H9 (cell line): ENCODE results near the gene ABR. TPM values are rescaled to one million over a fixed set of nuclear protein-coding genes. Genes with fewer than 3 reads are reported as not detected.

Experiments used
- DNase-seq: peaks from one replicate; pipeline ENCODE4 v3.0.0-alpha.2; 2017
- H2AFZ ChIP-seq: one replicate; pipeline ENCODE4 v1.6.1; 2013; ENCODE audit warnings: mild to moderate bottlenecking, low read length, control low read depth, moderate library complexity
- H2AK5ac ChIP-seq: 2 replicates; pipeline ENCODE4 v1.6.1; 2013; ENCODE audit warnings: low read length, control low read depth, mixed read lengths; ENCODE audit not compliant: insufficient read length
- H2BK120ac ChIP-seq: one replicate; pipeline ENCODE4 v1.6.1; 2013; ENCODE audit warnings: low read depth, mild to moderate bottlenecking, low read length, control low read depth, inconsistent platforms; ENCODE audit not compliant: poor library complexity, severe bottlenecking
- H2BK12ac ChIP-seq: 2 replicates; pipeline ENCODE4 v1.6.1; 2013; ENCODE audit warnings: low read length, control low read depth, mixed read lengths, low read depth; ENCODE audit not compliant: insufficient read length
- H2BK15ac ChIP-seq: 2 replicates; pipeline ENCODE4 v1.6.1; 2013; ENCODE audit warnings: low read depth, low read length, control low read depth
- H2BK20ac ChIP-seq: one replicate; pipeline ENCODE4 v1.6.1; 2013; ENCODE audit warnings: low read depth, mild to moderate bottlenecking, low read length, control low read depth, inconsistent platforms; ENCODE audit not compliant: poor library complexity, severe bottlenecking
- H2BK5ac ChIP-seq: 2 replicates; pipeline ENCODE4 v1.6.1; 2013; ENCODE audit warnings: low read length, control low read depth, mixed read lengths; ENCODE audit not compliant: insufficient read length
- H3K14ac ChIP-seq: 2 replicates; pipeline ENCODE4 v1.6.1; 2013; ENCODE audit warnings: low read length, control low read depth; ENCODE audit not compliant: insufficient read depth
- H3K18ac ChIP-seq: 2 replicates; pipeline ENCODE4 v1.6.1; 2013; ENCODE audit warnings: low read depth, mild to moderate bottlenecking, mixed read lengths, low read length, control low read depth; ENCODE audit not compliant: insufficient read length
- H3K23ac ChIP-seq: 2 replicates; pipeline ENCODE4 v1.6.1; 2013; ENCODE audit warnings: low read length, control low read depth, mixed read lengths, low read depth; ENCODE audit not compliant: insufficient read length
- H3K23me2 ChIP-seq: 2 replicates; pipeline ENCODE4 v1.6.1; 2013; ENCODE audit warnings: low read depth, mild to moderate bottlenecking, mixed read lengths, low read length, control low read depth; ENCODE audit not compliant: insufficient read length, poor library complexity, severe bottlenecking
- H3K27ac ChIP-seq: 2 replicates; pipeline ENCODE4 v1.5.1; 2013; ENCODE audit warnings: low read length, control low read depth, mixed read lengths, low read depth; ENCODE audit not compliant: insufficient read length
- H3K27me3 ChIP-seq: 2 replicates; pipeline ENCODE4 v1.6.1; 2013; ENCODE audit warnings: low read length, control low read depth, inconsistent platforms; ENCODE audit not compliant: insufficient read depth
- H3K4ac ChIP-seq: 2 replicates; pipeline ENCODE4 v1.6.1; 2013; ENCODE audit warnings: low read depth, mild to moderate bottlenecking, control low read depth, inconsistent platforms, low read length, moderate library complexity
- H3K4me1 ChIP-seq: 2 replicates; pipeline ENCODE4 v1.6.1; 2013; ENCODE audit warnings: low read length, control low read depth, inconsistent platforms; ENCODE audit not compliant: insufficient read depth
- H3K4me2 ChIP-seq: 2 replicates; pipeline ENCODE4 v1.6.1; 2013; ENCODE audit warnings: low read length, control low read depth, mixed read lengths; ENCODE audit not compliant: insufficient read length, insufficient read depth
- H3K56ac ChIP-seq: 2 replicates; pipeline ENCODE4 v1.6.1; 2013; ENCODE audit warnings: low read depth, mild to moderate bottlenecking, mixed read lengths, low read length, control low read depth; ENCODE audit not compliant: insufficient read length
- H3K79me1 ChIP-seq: 2 replicates; pipeline ENCODE4 v1.6.1; 2013; ENCODE audit warnings: low read depth, mild to moderate bottlenecking, moderate library complexity, low read length, control low read depth, inconsistent platforms; ENCODE audit not compliant: insufficient read depth, poor library complexity, severe bottlenecking
- H3K79me2 ChIP-seq: 2 replicates; pipeline ENCODE4 v1.6.1; 2013; ENCODE audit warnings: low read length, control low read depth, inconsistent platforms; ENCODE audit not compliant: insufficient read depth
- H3K9ac ChIP-seq: 2 replicates; pipeline ENCODE4 v1.6.1; 2013; ENCODE audit warnings: low read length, control low read depth, mixed read lengths; ENCODE audit not compliant: insufficient read length; ENCODE audit errors: extremely low read depth
- H3K9me3 ChIP-seq: one replicate; pipeline ENCODE4 v1.6.1; 2013; ENCODE audit warnings: low read depth, low read length, inconsistent platforms; ENCODE audit not compliant: control insufficient read depth
- H3T11ph ChIP-seq: one replicate; pipeline ENCODE4 v1.6.1; 2013; ENCODE audit warnings: mild to moderate bottlenecking, low read length, control low read depth, inconsistent platforms
- H4K20me1 ChIP-seq: one replicate; pipeline ENCODE4 v1.6.1; 2013; ENCODE audit not compliant: control insufficient read depth, insufficient read length, insufficient read depth
- H4K5ac ChIP-seq: 2 replicates; pipeline ENCODE4 v1.6.1; 2013; ENCODE audit warnings: low read depth, mild to moderate bottlenecking, mixed read lengths, low read length, control low read depth; ENCODE audit not compliant: insufficient read length
- H4K8ac ChIP-seq: replicated peaks from 2 replicates; pipeline ENCODE4 v1.6.1; 2013; ENCODE audit warnings: low read length, control low read depth, mixed read lengths, low read depth; ENCODE audit not compliant: insufficient read length
- H4K91ac ChIP-seq: 2 replicates; pipeline ENCODE4 v1.6.1; 2013; ENCODE audit warnings: low read depth, mild to moderate bottlenecking, moderate library complexity, mixed read lengths, low read length, control low read depth; ENCODE audit not compliant: insufficient read length
- H3K27ac Mint-ChIP-seq, 3 experiments: 2 replicates in 2 of 3; 3 replicates in 1 of 3; pipeline ENCODE4 v1.8.0; 2020 to 2021; ENCODE audit warnings: mixed read lengths in 3 of 3, mild to moderate bottlenecking in 1 of 3, moderate library complexity in 1 of 3
- H3K27me3 Mint-ChIP-seq: 2 replicates; pipeline ENCODE4 v1.8.0; 2021; ENCODE audit warnings: low read depth, mild to moderate bottlenecking, moderate library complexity, mixed read lengths
- H3K36me3 Mint-ChIP-seq, 3 experiments: 2 replicates in 2 of 3; 3 replicates in 1 of 3; pipeline ENCODE4 v1.8.0; 2020 to 2021; ENCODE audit warnings: low read depth in 3 of 3, mixed read lengths in 3 of 3; ENCODE audit not compliant: insufficient read depth in 1 of 3
- H3K4me1 Mint-ChIP-seq, 2 experiments: 2 replicates each; pipeline ENCODE4 v1.8.0; 2020; ENCODE audit warnings: mixed read lengths in 2 of 2
- H3K4me3 Mint-ChIP-seq, 2 experiments: 2 replicates in 1 of 2; 3 replicates in 1 of 2; pipeline ENCODE4 v1.8.0; 2020 to 2021; ENCODE audit warnings: mild to moderate bottlenecking in 2 of 2, mixed read lengths in 2 of 2, moderate library complexity in 1 of 2
- H3K9me3 Mint-ChIP-seq, 2 experiments: 2 replicates in 1 of 2; 3 replicates in 1 of 2; pipeline ENCODE4 v1.8.0; 2020; ENCODE audit warnings: mild to moderate bottlenecking in 2 of 2, mixed read lengths in 2 of 2, moderate library complexity in 1 of 2
- WGBS: extraction: QIAGEN DNeasy Blood & Tissue Kit; methylation state at CpG from one replicate; pipeline ENCODE4 v1.1.7; 2013; ENCODE audit warnings: missing lambda C conversion rate, low lambda C conversion rate, mixed read lengths; ENCODE audit not compliant: insufficient read length; ENCODE audit errors: extremely low coverage; 5-methylcytosine and 5-hydroxymethylcytosine counted together
- total RNA-seq: library from RNA; stranded (reverse); gene quantifications from 2 replicates; pipeline ENCODE4 v1.2.1, GENCODE V29; 2021
- TF ChIP-seq, protein P1 (sequence below): fragments of 200-600 bp; sonication (generic); conservative IDR thresholded peaks from 3 replicates; pipeline ENCODE4 v1.8.0; 2021; ENCODE audit warnings: antibody characterized with exemption, mild to moderate bottlenecking

Gene ABR
- total RNA-seq, 1 experiment from 2014 or later = 34.7 TPM

DNA sequence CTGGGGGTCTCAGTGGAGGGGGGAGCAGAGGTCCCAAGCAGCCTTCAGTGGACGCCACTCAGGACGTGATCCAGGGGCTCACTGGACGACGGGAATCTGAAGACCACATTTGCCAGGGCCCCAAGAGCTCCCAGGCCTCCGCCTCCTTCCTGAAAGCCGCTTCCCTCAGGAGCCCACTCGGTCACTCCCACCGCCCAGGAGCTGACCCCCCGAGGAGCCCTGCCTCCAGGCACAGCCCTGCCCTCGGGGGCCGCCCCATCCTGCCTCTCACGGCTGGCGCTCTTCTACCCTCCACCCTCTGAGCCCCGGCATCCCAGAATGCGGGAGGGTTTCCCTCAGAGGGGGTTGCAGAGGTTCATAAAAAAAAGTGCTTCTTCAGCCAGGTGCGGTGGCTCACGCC is 158.6 kb downstream of the ABR start:
- no peak overlapping the region for H3K4me2 ChIP-seq
- Mint-ChIP-seq H3K36me3 (no peaks in the 10 kb centered on the region), H3K4me1 (0 out of 4 replicates have a peak, but pooled peaks cover 0 to 3% of the 10 kb centered on the region in 2 experiments), H3K27ac (no peak overlapping the region), H3K4me3 (no peak overlapping the region), H3K27me3 (no peaks in the 10 kb centered on the region), H3K9me3 (no peaks in the 10 kb centered on the region)
- no peak overlapping the region for H4K91ac ChIP-seq
- H3K14ac ChIP-seq = peak overlapping the region; percentile 44; the same call in 1 of the 2 replicates
- H2BK12ac ChIP-seq = no peak overlapping the region
- H3K23me2 ChIP-seq = no peaks in the 10 kb centered on the region
- H4K8ac ChIP-seq = no peak overlapping the region
- no peak overlapping the region for H3K23ac ChIP-seq
- no peak overlapping the region for H2BK20ac ChIP-seq
- H3K79me2 ChIP-seq = no peaks in the 10 kb centered on the region
- no peak overlapping the region for H3K4ac ChIP-seq
- H3K18ac ChIP-seq = no peak overlapping the region
- no peak overlapping the region for H3K27ac ChIP-seq
- no peak overlapping the region for H2AFZ ChIP-seq
- no peak overlapping the region for H4K5ac ChIP-seq
- H2BK120ac ChIP-seq = no peak overlapping the region
- H3K56ac ChIP-seq = no peak overlapping the region
- no CpG with 5 or more reads among the region's 17 CpGs for WGBS
- H3K4me1 ChIP-seq = no peaks in the 10 kb centered on the region
- no peaks in the 10 kb centered on the region for H3K9me3 ChIP-seq
- H3K9ac ChIP-seq = no peak overlapping the region
- no peaks in the 10 kb centered on the region for H4K20me1 ChIP-seq
- H2AK5ac ChIP-seq = no peak overlapping the region
- no peaks in the 10 kb centered on the region for H3K27me3 ChIP-seq
- no peaks in the 10 kb centered on the region for H3K79me1 ChIP-seq
- DNase-seq = no peak
- H3T11ph ChIP-seq = no peak overlapping the region
- TF ChIP-seq, protein P1, sequence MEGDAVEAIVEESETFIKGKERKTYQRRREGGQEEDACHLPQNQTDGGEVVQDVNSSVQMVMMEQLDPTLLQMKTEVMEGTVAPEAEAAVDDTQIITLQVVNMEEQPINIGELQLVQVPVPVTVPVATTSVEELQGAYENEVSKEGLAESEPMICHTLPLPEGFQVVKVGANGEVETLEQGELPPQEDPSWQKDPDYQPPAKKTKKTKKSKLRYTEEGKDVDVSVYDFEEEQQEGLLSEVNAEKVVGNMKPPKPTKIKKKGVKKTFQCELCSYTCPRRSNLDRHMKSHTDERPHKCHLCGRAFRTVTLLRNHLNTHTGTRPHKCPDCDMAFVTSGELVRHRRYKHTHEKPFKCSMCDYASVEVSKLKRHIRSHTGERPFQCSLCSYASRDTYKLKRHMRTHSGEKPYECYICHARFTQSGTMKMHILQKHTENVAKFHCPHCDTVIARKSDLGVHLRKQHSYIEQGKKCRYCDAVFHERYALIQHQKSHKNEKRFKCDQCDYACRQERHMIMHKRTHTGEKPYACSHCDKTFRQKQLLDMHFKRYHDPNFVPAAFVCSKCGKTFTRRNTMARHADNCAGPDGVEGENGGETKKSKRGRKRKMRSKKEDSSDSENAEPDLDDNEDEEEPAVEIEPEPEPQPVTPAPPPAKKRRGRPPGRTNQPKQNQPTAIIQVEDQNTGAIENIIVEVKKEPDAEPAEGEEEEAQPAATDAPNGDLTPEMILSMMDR = no peak
- H2BK5ac ChIP-seq = no peak overlapping the region
- H2BK15ac ChIP-seq = no peak overlapping the region
